Activated T-helper 2 cell treated with anti-CD3 and anti-CD28 coated beads, Interferon-gamma antibody, Interleukin-2, Interleukin-4, amounts not matched to agents 10 μg/mL and 5 μg/mL and 100 μg/mL, durations not matched to agents 14 hours and 24 hours and 36 hours (primary cell): Measurements from ENCODE around the gene STARD13. TPM values are rescaled to one million over a fixed set of nuclear protein-coding genes. Genes with fewer than 3 reads are reported as not detected.
A peak's percentile ranks its signal among the peaks of the same experiment; 100 is the strongest.

Experiments
- DNase-seq: peaks from one replicate; pipeline ENCODE4 v3.0.0; 2021; ENCODE audit warnings: low spot score
- H3K27ac Mint-ChIP-seq: one replicate; pipeline ENCODE4 v1.8.0; 2021; ENCODE audit warnings: mixed read lengths
- H3K27me3 Mint-ChIP-seq: one replicate; pipeline ENCODE4 v1.8.0; 2021; ENCODE audit warnings: low read depth, mixed read lengths
- H3K36me3 Mint-ChIP-seq: one replicate; pipeline ENCODE4 v1.8.0; 2021; ENCODE audit warnings: low read depth, mixed read lengths
- H3K4me1 Mint-ChIP-seq: one replicate; pipeline ENCODE4 v1.8.0; 2021; ENCODE audit warnings: low read depth, mixed read lengths
- H3K4me3 Mint-ChIP-seq: one replicate; pipeline ENCODE4 v1.8.0; 2021; ENCODE audit warnings: low read depth, mild to moderate bottlenecking, moderate library complexity, mixed read lengths
- H3K9me3 Mint-ChIP-seq: one replicate; pipeline ENCODE4 v1.8.0; 2021; ENCODE audit warnings: mixed read lengths
- intact Hi-C: fragments of 100-400 bp; cut with micrococcal nuclease; formaldehyde crosslinking; loops from one replicate; pipeline ENCODE4 v1.15.1; 2023
- total RNA-seq: library from RNA; stranded (reverse); gene quantifications from 2 replicates; pipeline ENCODE4 v1.2.3, GENCODE V29; 2022

STARD13 gene
- total RNA-seq, 1 donor from 2014 or later, result 1.5 TPM

DNA sequence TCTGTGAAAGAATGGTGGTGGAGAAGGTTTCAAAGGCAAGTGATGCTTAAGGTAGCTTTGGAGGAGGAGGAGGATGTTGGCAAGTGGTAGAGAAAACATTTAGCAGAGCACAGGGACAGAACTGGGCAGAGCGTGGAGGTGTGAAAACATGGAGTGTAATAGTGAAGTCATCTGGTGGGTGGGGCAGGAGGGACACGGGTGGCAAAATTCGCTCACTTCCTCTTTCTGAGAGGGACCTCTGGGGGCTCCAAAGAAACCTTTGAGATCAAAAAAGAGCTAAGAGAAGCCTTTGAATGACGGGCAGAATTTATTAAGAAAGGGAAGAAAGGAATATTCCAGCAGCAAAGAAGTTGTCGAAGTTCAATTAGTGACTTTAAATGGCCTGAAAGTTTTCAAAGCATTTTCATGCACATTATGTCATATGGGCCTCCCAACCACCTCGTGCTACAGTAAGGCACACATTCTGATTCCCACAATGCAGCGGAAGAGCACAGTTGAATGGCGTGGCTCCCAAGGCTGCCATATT is 82.8 kb downstream of the STARD13 start:
- Mint-ChIP-seq H3K4me3 (no peak overlapping the region), H3K27ac (no peak overlapping the region), H3K36me3 (no peaks in the 10 kb centered on the region), H3K4me1 (peaks cover 41% of the 10 kb centered on the region), H3K27me3 (no peaks in the 10 kb centered on the region), H3K9me3 (no peaks in the 10 kb centered on the region)
- no peak for DNase-seq
- intact Hi-C loops, result loop anchor here (5.0 kb wide), 2 partner anchors 55 to 340 kb away; no protein-coding TSS in a partner anchor

DNA sequence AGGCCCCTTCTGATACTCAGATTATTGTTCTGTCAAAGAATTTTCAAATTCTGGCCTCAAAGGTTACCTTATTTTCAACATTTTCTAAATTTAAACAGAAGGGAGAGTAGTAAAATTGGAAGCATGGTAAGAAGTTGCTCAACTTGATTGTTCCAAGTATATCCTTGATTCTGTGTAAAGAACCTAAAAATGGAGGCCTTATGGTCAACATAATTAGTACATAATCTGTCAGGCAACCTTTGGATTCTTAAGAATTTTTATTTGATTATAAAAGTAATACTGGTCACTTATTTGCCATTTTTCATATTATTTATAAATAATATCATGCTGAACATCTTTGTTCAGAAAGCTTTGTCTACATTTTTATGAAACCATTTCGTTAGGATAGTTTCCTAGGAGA is 83.9 kb downstream of the STARD13 start:
- intact Hi-C loops, result loop anchor here (5.0 kb wide), 2 partner anchors 54 to 341 kb away; no protein-coding TSS in a partner anchor
- Mint-ChIP-seq H3K4me1 (peaks cover 32% of the 10 kb centered on the region), H3K36me3 (no peaks in the 10 kb centered on the region), H3K27me3 (no peaks in the 10 kb centered on the region), H3K4me3 (no peak overlapping the region), H3K9me3 (no peaks in the 10 kb centered on the region), H3K27ac (no peak overlapping the region)
- no peak for DNase-seq

DNA sequence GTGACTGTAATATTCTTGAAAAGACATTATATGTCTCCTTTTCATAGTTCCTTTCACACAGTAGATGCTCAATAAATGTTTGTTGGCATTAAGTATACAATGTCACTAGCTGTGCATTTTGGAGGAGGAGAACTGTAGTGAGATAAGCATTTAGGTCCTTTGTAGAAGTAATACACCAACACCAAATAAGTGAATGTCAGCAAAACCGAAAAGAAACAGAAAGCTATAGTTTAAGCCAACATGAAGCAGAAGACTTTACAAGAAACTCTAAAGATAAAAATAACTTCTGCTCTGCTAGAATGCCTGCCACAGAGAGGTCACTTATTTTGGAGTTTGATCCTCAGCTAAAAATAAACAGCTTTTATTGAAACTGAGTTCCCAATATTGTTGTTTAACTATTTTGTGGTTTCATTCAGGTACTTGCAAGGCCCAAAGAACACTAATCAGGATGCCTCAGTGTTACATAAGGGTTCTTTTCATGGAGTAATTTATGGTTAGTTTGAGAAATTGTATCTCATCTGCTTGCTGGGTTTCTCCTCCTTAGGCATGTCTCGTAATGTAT is 86.2 kb downstream of the STARD13 start:
- H3K9me3 Mint-ChIP-seq, result no peaks in the 10 kb centered on the region

DNA sequence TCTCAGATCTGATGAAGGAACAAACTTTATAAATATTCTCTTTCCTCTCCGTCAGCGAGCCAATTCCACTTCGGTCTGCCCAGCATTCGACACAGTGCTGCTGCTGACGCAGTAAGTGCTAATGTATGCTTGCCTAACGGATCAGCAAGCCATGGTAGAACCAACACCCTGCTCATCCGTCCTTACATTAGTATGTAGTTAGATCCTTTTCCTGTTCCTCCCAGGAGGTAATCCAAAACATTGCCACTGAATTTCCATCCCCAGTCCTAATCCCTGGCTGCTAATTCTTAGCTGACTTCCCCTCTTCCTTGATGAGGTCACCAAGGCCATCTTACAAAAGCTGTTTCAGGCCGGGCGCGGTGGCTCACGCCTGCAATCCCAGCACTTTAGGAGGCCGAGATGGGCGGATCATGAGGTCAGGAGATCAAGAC is 88.0 kb downstream of the STARD13 start:
- no peaks in the 10 kb centered on the region for H3K36me3 Mint-ChIP-seq
- no peak overlapping the region for H3K4me3 Mint-ChIP-seq
- no peak for DNase-seq
- H3K27me3 Mint-ChIP-seq, result no peaks in the 10 kb centered on the region
- intact Hi-C loops, result no loop called here
- no peak overlapping the region for H3K27ac Mint-ChIP-seq
- H3K4me1 Mint-ChIP-seq, result peaks cover 16% of the 10 kb centered on the region
- H3K9me3 Mint-ChIP-seq, result no peaks in the 10 kb centered on the region

More for the DNA sequence above, 86.2 kb downstream of the STARD13 start:
- intact Hi-C loops, result no loop called here
- no peak for DNase-seq
- Mint-ChIP-seq H3K4me3 (no peak overlapping the region), H3K27me3 (no peaks in the 10 kb centered on the region), H3K4me1 (peaks cover 18% of the 10 kb centered on the region), H3K36me3 (no peaks in the 10 kb centered on the region), H3K27ac (no peak overlapping the region)

DNA sequence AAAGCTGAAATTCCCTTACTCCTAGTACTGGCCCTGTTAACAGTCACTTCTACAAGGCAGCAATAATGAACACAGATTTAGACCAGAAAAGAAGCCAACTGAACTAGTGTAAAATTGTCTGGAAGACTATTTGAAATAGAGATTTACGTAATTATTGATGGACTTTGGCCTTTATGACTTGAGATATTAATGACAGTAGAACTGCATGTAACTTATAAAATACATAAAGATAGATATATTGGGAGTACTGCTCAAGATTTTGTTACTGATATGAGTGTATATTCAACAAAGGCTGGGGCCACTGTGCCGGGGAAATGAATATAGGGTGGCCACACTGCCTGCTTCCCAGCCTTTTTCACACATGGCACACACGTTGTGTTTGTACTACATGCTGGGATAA is 88.8 kb downstream of the STARD13 start:
- H3K4me3 Mint-ChIP-seq, result no peak overlapping the region
- no peak overlapping the region for H3K27ac Mint-ChIP-seq
- no peaks in the 10 kb centered on the region for H3K27me3 Mint-ChIP-seq
- H3K4me1 Mint-ChIP-seq, result peaks cover 12% of the 10 kb centered on the region
- intact Hi-C loops, result no loop called here
- no peaks in the 10 kb centered on the region for H3K36me3 Mint-ChIP-seq
- no peaks in the 10 kb centered on the region for H3K9me3 Mint-ChIP-seq
- DNase-seq, result no peak

DNA sequence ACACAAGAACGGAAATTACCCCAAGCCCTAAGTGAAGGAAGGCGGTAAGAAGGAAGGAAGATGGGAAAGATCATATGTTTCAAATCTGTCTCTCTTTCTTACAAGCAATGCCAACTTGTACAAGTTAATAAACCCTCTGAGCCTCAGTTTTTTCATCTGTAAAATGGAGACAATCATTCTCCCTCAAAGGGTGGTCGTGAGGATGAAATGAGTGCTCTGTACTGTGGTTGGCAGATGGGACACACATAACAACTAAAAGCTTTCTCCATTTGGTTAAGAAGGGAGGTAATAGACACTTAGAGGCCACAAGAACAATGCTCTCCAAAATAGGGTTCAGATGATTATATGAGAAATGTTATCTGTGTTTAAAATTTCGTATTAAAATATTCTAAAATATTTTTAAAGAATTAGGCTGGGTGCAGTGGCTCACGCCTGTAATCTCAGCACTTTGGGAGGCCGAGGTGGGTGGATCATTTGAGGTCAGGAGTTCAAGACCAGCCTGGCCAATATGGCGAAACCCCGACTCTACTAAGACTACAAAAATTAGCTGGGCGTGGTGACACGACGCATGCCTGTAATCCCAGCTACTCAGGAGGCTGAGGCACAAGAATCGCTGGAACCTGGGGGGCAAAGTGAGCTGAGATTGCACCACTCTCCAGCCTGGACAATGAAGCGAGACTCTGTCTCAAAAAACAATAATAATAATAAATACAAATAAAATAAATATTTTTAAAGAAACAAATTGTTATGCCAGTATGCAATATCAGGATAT is 89.7 kb downstream of the STARD13 start:
- DNase-seq, result no peak
- Mint-ChIP-seq H3K27ac (no peak overlapping the region), H3K9me3 (no peaks in the 10 kb centered on the region), H3K4me1 (peaks cover 12% of the 10 kb centered on the region), H3K36me3 (no peaks in the 10 kb centered on the region), H3K4me3 (no peak overlapping the region), H3K27me3 (no peaks in the 10 kb centered on the region)
- intact Hi-C loops, result no loop called here

DNA sequence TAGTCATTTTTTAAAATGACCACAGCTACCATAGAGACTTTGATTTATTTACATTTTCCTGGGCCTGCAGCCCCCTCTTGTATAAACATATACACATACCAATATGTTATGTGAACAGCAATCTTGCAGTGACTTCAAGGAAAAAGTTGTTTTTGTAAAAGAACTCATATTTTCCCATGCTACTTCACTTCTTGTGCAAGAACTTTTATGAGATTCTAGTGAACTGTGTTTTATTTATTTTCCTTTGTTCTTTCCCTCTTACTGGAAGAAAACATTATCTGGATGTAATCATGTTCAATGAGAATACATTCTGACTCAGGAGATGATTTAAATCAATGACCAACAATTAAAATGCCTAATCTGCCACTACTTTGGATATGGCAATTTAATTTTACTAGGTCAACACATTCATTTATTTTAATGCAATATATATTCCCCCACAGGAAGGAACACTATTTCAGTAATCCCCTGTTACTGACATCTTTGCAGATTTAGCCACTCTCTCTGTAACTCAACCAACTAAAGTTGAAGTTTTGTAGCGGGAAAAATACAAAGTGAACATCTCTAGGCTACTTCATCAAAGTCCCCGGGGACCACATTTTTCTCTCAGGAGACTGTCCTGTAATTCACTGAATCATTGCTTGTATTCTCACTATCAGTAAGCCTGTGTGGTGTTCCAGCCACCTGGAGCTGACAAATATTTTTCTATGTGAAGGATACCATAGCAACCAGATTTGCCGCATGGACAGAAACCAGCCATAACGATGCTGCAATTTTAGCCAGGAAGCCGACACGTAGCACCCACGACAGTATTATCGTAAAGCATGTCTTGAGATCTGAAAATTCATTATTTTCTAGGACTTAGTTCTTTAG is 90.5 kb downstream of the STARD13 start:
- Mint-ChIP-seq H3K4me3 (no peak overlapping the region), H3K27ac (no peak overlapping the region), H3K4me1 (peaks cover 12% of the 10 kb centered on the region), H3K9me3 (no peaks in the 10 kb centered on the region), H3K27me3 (no peaks in the 10 kb centered on the region), H3K36me3 (no peaks in the 10 kb centered on the region)
- intact Hi-C loops, result no loop called here
- no peak for DNase-seq

DNA sequence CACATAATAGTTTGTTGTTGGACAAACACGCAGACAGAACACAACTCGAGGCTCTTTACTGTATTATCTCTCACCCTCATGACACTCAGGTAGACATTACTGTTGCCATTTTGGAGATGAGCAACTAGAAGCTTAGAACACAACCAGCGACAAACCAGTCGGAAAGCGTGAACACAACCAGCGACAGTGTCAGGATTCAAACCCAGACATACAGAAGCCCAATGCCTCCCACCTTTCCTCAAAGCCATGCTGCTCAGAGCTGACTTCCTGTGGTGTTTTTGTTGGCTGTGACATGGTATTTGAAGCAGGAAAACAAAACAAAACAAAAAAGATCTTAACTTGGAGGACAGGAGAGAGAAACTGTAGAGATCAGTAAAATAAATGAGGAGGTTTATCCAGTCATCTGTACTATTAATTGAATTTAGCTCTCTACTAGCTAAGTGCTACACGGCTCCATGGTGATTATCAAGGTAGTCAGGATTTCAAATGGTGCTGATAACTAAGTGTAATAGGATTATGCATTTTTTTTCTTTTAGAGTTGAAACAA is 92.1 kb downstream of the STARD13 start:
- H3K27ac Mint-ChIP-seq, result peak overlapping the region; percentile 56
- no peak overlapping the region for H3K4me3 Mint-ChIP-seq
- H3K36me3 Mint-ChIP-seq, result no peaks in the 10 kb centered on the region
- no peaks in the 10 kb centered on the region for H3K9me3 Mint-ChIP-seq
- peaks cover 21% of the 10 kb centered on the region for H3K4me1 Mint-ChIP-seq
- intact Hi-C loops, result no loop called here
- no peaks in the 10 kb centered on the region for H3K27me3 Mint-ChIP-seq
- DNase-seq, result no peak

DNA sequence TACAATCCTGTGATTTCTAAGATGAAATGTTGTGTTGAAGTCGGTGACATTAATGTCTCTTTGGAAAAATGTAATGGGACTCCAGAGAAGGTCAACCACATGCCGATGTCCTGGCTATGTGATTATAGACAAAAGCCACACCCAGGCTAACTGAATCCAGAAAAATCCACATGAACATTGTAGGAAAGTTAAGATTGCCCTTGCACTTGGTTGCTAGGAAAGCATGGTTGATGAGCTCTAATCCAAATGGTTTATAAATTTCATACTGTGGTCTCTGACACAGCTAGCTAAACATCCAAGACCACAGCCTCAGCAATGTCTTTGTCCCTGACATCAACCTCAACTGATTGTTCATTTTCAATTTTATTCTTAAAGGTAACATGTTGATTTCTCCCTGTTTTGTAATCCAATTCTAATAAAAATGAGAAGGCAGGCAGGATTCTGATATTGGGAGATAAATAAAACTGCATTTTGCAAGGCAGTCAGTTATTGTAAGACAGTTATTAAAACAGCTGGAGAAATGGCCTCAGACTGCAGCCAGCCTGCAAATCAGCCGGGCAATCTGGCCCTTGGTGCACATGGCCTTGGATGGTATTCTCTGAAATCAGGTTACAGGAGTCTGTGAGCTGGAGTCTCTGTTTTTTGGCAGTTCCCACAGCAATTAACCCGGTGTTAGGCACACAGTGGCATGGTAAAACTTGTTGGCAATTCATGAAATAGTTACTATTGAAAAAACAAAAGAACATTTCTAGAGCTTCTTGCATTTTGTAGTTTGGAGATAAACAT is 93.9 kb downstream of the STARD13 start:
- no peak overlapping the region for H3K27ac Mint-ChIP-seq

DNA sequence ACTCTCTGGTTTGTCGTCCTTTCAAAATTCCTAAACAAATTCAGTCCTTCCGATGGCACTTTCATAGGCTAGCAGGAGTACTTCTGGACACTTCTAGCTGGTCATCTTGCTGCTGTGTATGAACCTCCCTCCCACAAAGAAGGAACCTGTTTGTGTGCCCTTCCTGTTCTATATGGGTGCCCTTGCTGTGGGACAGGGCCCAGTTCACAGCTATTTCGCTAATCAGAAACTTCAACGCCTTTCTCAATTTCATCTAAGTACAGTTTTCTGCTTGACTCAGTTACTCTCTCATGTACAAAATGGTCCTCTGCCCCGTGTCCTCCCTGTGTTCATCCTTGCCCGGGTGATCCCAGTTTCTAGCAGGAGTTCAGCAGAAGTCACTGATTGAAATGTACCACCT is 96.1 kb downstream of the STARD13 start:
- Mint-ChIP-seq H3K4me3 (no peak overlapping the region), H3K27me3 (no peaks in the 10 kb centered on the region), H3K36me3 (peaks cover 6% of the 10 kb centered on the region), H3K27ac (peak overlapping the region; percentile 69), H3K9me3 (no peaks in the 10 kb centered on the region), H3K4me1 (peaks cover 33% of the 10 kb centered on the region)
- intact Hi-C loops, result loop anchor here (2.0 to 10.0 kb wide), 5 partner anchors 43 to 968 kb away; partner anchors contain the start of gene KL
- DNase-seq, result no peak

More for the DNA sequence above, 93.9 kb downstream of the STARD13 start:
- intact Hi-C loops, result no loop called here
- peaks cover 3% of the 10 kb centered on the region for H3K36me3 Mint-ChIP-seq
- no peak for DNase-seq
- no peak overlapping the region for H3K4me3 Mint-ChIP-seq
- peaks cover 36% of the 10 kb centered on the region for H3K4me1 Mint-ChIP-seq
- no peaks in the 10 kb centered on the region for H3K27me3 Mint-ChIP-seq
- no peaks in the 10 kb centered on the region for H3K9me3 Mint-ChIP-seq

DNA sequence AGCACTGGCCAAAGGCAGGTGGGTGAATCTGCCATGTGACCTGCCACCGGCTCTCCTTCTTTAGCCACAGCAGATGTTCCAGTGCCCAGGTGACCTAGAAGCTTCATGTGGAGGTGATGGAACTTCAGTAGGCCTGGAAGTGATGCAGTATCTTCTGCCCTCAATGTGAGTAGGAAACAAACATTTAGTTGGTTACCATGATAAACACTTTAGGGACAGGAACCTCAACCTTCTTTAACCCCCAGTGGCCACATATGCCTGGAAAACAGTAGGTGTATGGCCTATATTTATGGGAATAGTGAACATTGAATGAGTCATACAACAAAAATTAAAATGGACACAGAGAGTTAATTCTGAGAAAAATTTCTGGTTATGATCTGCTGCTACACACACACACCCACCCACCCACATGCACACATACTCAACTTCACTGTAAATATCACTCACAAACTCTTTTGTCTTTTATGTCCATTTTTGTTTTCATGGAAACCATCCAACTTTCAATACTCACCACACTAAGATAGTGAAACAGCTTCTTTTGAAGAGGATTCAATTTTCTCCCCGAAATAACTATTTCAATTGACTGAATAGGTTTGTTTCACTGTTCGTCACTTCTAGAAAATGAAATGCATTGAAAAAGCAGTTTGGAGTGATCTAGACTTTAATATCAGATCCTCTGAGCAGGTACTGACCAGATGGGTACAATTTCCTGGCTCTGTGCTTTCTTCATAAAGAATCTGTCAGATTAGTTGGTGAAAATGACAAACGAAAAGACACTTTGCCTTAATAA is 97.3 kb downstream of the STARD13 start:
- H3K9me3 Mint-ChIP-seq, result no peaks in the 10 kb centered on the region
- H3K36me3 Mint-ChIP-seq, result peaks cover 6% of the 10 kb centered on the region
- no peak overlapping the region for H3K4me3 Mint-ChIP-seq
- H3K4me1 Mint-ChIP-seq, result peaks cover 30% of the 10 kb centered on the region
- no peak for DNase-seq
- H3K27ac Mint-ChIP-seq, result peak overlapping the region; percentile 97
- intact Hi-C loops, result loop anchor here (1.0 to 10.0 kb wide), 8 partner anchors 16 to 969 kb away; partner anchors contain the start of gene KL
- no peaks in the 10 kb centered on the region for H3K27me3 Mint-ChIP-seq
